GM20000 (cell line): Measurements from ENCODE around the gene PAMR1.

ENCODE experiments used
- DNase-seq: peaks from one replicate; pipeline ENCODE4 v3.0.0; 2012; ENCODE audit warnings: low spot score
- TF ChIP-seq, protein P1 (sequence below): IDR thresholded peaks from 2 replicates; pipeline ENCODE4 v1.5.1; 2012; ENCODE audit warnings: mild to moderate bottlenecking, control low read depth; ENCODE audit errors: extremely low read depth, missing control alignments

The PAMR1 gene

GRCh38 chr11:35474688-35475087, 50.7 kb downstream of the PAMR1 start:
- no peak for DNase-seq
- TF ChIP-seq, protein P1, sequence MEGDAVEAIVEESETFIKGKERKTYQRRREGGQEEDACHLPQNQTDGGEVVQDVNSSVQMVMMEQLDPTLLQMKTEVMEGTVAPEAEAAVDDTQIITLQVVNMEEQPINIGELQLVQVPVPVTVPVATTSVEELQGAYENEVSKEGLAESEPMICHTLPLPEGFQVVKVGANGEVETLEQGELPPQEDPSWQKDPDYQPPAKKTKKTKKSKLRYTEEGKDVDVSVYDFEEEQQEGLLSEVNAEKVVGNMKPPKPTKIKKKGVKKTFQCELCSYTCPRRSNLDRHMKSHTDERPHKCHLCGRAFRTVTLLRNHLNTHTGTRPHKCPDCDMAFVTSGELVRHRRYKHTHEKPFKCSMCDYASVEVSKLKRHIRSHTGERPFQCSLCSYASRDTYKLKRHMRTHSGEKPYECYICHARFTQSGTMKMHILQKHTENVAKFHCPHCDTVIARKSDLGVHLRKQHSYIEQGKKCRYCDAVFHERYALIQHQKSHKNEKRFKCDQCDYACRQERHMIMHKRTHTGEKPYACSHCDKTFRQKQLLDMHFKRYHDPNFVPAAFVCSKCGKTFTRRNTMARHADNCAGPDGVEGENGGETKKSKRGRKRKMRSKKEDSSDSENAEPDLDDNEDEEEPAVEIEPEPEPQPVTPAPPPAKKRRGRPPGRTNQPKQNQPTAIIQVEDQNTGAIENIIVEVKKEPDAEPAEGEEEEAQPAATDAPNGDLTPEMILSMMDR: no peak

GRCh38 chr11:35473795-35474374, 51.5 kb downstream of the PAMR1 start:
- no peak for DNase-seq
- TF ChIP-seq, protein P1: no peak

DNA sequence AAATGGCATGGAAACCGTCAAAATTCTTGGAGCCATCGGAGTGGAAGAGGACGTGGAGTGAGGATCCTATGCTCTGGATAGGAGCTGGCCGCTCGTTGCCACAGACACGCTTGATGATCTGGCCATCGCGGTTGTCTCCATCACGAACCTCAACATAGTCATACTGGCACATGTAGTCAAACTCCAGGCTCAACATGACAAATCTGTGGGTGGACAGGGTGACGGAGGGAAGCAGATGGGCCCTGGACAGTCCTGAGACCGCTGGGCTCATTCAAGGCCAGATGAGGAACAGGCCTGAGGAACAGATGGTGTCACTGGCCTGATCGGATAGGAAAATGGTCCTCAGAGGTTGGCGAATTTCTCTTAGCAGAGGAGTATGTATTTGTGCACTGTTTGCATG, 54.8 kb downstream of the PAMR1 start:
- TF ChIP-seq, protein P1: no peak
- no peak for DNase-seq

DNA sequence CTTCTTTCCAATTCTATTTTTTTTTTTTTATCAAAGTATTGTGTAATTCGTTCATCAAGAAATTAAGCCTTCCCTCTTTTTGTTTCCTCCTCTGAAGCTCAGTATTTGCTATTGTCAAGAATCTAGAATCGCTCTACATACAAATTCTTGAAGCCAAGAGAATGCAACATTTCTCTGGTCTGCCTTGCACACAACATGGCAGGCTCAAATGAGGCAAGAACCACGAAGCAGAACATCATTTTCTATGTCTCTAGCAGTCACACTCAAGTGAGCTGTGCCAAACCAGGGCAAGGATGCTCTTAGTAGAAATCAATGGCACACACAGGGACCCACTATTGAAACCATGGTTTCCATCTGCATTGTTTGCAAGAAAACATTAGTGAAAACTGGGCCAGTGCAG, 59.4 kb downstream of the PAMR1 start:
- DNase-seq: no peak

GRCh38 chr11:35464308-35464707, 61.1 kb downstream of the PAMR1 start:
- DNase-seq: no peak
- TF ChIP-seq, protein P1: no peak

More for the DNA sequence above, 59.4 kb downstream of the PAMR1 start:
- TF ChIP-seq, protein P1: no peak

DNA sequence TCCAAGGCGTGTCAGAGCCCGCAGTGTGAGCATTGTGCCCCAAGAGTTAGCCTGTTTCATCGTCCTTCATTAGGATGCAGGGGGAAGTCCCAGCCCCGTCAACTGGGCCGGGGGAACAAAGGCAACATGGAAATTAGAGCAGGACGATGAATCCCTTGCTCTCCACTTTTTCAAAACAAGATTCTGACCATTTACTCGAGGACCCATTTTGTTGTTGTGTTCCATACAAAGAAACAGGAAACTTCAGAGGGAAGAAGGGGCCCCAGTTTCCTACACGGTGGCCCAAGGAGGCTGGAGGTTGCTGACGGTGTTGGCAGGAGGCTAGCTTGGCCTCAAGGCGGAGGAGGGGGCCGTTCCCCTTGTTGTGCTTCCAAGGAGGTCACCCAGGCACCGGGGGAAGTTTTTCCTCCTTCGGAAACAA, 62.1 kb downstream of the PAMR1 start:
- no peak for DNase-seq
- TF ChIP-seq, protein P1: no peak

GRCh38 chr11:35461917-35462538, 63.4 kb downstream of the PAMR1 start:
- DNase-seq: no peak
- TF ChIP-seq, protein P1: no peak
